GM12801 (cell line): ENCODE results near the gene CREG1.

Experiments used
- TF ChIP-seq, protein P1 (sequence below): IDR thresholded peaks from one replicate; pipeline ENCODE4 v1.5.1; 2011; ENCODE audit warnings: control low read depth; ENCODE audit not compliant: insufficient read length; ENCODE audit errors: extremely low read depth

The CREG1 gene

DNA sequence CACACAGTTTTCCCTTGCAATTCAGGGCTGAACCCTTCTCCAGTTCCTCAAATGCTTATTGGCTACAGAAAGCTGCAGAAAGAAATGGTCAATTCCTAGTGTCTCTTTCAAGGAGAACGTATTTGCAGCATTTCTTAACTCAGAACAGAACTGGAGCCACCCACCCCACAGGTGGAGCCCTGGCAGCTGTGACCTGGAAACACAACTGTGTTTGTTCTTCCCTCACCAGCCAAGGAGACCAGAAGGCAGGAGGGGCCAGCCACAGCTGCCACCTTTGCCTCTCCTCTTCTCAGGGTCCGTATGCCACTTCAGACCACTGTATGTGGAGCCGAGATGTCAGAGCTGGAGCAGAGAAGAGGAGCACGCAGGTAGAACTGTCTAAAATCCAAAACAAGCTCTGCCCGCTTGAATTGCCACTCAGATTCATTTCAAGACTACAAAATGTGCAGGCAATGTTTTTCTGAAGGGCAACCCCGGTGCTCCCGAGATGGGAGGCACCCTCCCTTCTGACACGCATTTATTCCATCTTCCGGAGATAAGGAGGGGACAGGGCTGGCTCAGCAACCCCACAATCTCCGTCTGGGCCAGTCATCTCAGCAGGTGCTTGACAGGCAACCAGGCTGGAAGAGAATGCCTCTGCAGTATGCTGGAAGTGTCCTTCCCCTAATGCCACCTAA, 51.9 kb downstream of the CREG1 start:
- TF ChIP-seq, protein P1, sequence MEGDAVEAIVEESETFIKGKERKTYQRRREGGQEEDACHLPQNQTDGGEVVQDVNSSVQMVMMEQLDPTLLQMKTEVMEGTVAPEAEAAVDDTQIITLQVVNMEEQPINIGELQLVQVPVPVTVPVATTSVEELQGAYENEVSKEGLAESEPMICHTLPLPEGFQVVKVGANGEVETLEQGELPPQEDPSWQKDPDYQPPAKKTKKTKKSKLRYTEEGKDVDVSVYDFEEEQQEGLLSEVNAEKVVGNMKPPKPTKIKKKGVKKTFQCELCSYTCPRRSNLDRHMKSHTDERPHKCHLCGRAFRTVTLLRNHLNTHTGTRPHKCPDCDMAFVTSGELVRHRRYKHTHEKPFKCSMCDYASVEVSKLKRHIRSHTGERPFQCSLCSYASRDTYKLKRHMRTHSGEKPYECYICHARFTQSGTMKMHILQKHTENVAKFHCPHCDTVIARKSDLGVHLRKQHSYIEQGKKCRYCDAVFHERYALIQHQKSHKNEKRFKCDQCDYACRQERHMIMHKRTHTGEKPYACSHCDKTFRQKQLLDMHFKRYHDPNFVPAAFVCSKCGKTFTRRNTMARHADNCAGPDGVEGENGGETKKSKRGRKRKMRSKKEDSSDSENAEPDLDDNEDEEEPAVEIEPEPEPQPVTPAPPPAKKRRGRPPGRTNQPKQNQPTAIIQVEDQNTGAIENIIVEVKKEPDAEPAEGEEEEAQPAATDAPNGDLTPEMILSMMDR = no peak

DNA sequence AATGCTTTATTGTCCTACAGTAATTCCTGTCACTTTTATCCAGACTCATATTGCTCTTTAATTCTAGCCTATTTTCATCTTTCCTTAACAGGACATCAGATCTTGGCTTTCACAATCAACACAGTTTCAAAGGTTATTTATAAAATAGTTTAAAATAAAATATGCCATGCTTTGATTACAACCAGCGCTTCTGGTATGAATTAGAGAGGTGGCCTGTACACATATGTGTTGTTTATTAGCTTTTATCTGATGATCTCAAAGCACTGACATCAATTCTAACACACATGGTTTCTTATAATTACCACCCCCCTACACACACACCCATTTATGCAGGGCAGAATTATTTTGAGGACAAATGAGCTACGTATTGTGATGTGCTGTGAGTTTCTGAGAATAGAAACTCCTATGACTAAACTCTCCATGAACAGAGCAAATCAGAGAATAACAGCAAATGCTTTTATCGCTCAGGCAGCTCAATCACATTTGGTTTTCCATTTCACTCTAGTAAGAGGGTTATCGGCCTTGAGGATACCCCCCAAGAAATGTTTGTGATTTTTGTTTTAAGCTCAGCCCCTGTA, 53.2 kb downstream of the CREG1 start:
- TF ChIP-seq, protein P1 = no peak

- TF ChIP-seq, protein P1 = no peak
Observed at GRCh38 chr1:167499664-167500101, 53.9 kb downstream of the CREG1 start.

DNA sequence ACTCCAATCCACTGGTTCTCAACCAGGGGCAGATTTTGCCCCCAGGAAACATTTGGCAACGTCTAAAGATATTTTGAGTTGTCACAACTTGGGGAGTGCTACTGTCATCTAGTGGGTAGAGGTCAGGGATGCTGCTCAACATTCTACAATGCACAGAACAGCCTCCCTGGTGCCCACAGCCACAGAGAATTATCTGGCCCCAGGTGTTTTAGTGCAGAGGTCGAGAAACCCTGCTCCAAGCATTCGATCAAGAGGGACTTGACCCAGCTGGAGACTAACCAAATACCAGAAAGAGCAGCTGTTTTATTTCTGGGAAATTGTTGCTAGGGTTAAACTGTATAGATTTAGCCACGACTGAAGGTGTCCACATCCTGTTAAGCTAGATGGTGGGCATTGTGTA, 54.5 kb downstream of the CREG1 start:
- TF ChIP-seq, protein P1 = no peak

- TF ChIP-seq, protein P1 = no peak
Observed at GRCh38 chr1:167496797-167497619, 56.6 kb downstream of the CREG1 start.

DNA sequence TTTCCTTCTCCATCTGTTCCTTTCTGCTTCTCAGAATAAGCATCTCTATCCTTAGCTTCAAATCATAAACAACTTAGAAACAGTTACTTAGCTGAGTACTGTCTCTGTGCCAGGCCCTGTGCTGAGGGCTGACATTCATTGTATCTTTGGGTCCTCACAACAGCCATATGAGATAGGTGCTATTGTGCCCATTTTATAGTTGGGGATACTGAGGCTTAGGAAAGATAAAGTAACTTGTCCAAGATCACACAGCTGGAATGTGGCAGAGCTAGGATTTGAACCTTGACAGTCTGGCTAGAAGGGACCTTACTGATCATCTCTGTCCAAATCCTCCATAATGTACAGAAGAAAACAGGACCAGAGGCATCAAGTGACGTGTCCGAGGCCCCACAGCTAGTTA, 60.2 kb downstream of the CREG1 start:
- TF ChIP-seq, protein P1 = no peak

DNA sequence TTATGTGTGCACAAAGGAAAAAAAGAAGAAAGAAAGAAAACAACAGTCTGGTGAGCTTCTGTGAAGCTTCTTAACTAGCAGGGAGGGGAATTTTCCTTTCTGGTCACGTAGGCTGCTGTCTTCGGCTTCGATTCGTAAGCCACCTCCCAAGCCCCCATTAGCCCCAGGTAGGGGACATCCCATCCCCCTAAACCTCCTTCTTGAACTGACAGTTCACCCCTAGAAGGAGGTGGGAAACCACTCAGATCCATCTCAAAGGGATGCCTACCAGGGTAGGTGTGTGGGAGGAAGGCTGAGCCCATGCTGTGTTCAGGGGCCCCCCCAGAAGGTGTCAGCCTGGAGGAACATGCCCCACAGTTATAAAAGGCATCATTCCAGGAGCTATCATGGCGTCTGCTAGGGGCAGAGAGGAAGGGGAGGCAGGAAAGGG, 61.1 kb downstream of the CREG1 start:
- TF ChIP-seq, protein P1 = no peak
